ENCODE measurements around the gene ALDH3A2.
"Not testable (repeated sequence)": the region's sequence is repeated elsewhere in the genome, so short reads cannot be mapped to it uniquely, and the experiment has no call there.

Gene ALDH3A2

GRCh38 chr17:19651451-19652238 lies 3.1 kb downstream of the ALDH3A2 start:
- no peak for DNase-seq

- DNase-seq, result no peak
Measured at GRCh38 chr17:19652595-19652994, 4.0 kb downstream of the ALDH3A2 start.

- no peak for DNase-seq
Measured at GRCh38 chr17:19654342-19654886, 5.9 kb downstream of the ALDH3A2 start.

GRCh38 chr17:19654896-19655295 lies 6.3 kb downstream of the ALDH3A2 start:
- DNase-seq, result no peak

GRCh38 chr17:19656336-19656735 lies 7.8 kb downstream of the ALDH3A2 start:
- DNase-seq, result no peak

- no peak for DNase-seq
Measured at GRCh38 chr17:19656851-19657581, 8.5 kb downstream of the ALDH3A2 start.

GRCh38 chr17:19659366-19660177 lies 11.0 kb downstream of the ALDH3A2 start:
- DNase-seq, result no peak

- DNase-seq, result no peak
Measured at GRCh38 chr17:19660219-19660870, 11.8 kb downstream of the ALDH3A2 start.

- no peak for DNase-seq
Measured at GRCh38 chr17:19661121-19661520, 12.6 kb downstream of the ALDH3A2 start.

GRCh38 chr17:19663097-19663496 lies 14.5 kb downstream of the ALDH3A2 start:
- no peak for DNase-seq

- DNase-seq, result no peak
Measured at GRCh38 chr17:19664136-19664820, 15.7 kb downstream of the ALDH3A2 start.

GRCh38 chr17:19664821-19665181 lies 16.2 kb downstream of the ALDH3A2 start:
- no peak for DNase-seq

- DNase-seq, result not testable (repeated sequence)
Measured at GRCh38 chr17:19669680-19670079, 21.1 kb downstream of the ALDH3A2 start.

- DNase-seq, result no peak
Measured at GRCh38 chr17:19670908-19671307, 22.4 kb downstream of the ALDH3A2 start.

GRCh38 chr17:19671433-19671832 lies 22.9 kb downstream of the ALDH3A2 start:
- DNase-seq, result no peak

- no peak for DNase-seq
Measured at GRCh38 chr17:19672009-19672750, 23.6 kb downstream of the ALDH3A2 start.

GRCh38 chr17:19673623-19674022 lies 25.1 kb downstream of the ALDH3A2 start:
- no peak for DNase-seq

GRCh38 chr17:19676896-19677295 lies 28.3 kb downstream of the ALDH3A2 start:
- DNase-seq, result no peak

GRCh38 chr17:19677736-19678379 lies 29.3 kb downstream of the ALDH3A2 start:
- DNase-seq, result no peak

GRCh38 chr17:19678581-19679453 lies 30.3 kb downstream of the ALDH3A2 start:
- DNase-seq, result no peak

All from T-helper 9 cell (primary cell).